Gastroesophageal sphincter (tissue), 4 donors: ENCODE data around the gene KDSR. TPM values are rescaled to one million over a fixed set of nuclear protein-coding genes. Genes with fewer than 3 reads are reported as not detected.
A peak's percentile ranks its signal among the peaks of the same experiment; 100 is the strongest.

Experiments
- ATAC-seq: fragments of 150-250 bp; one replicate; pipeline ENCODE4 v1.9.1; 2016; ENCODE audit warnings: mild to moderate bottlenecking, moderate library complexity
- H3K27ac ChIP-seq, 4 donors: fragments of 200-600 bp; sonication (generic) in 3 of 4; 1 replicate in 3 of 4; 2 replicates in 1 of 4; pipeline ENCODE4 v1.5.1; 2016 to 2019
- H3K27me3 ChIP-seq: fragments of 200-600 bp; sonication (generic); one replicate; pipeline ENCODE4 v1.5.1; 2019
- H3K36me3 ChIP-seq, 2 donors: fragments of 200-600 bp; sonication (generic); one replicate each; pipeline ENCODE4 v1.5.1; 2019; ENCODE audit warnings: control low read depth in 1 of 2
- H3K4me1 ChIP-seq, 3 donors: fragments of 200-600 bp; sonication (generic); 1 replicate in 2 of 3; 2 replicates in 1 of 3; pipeline ENCODE4 v1.5.1; 2016 to 2019; ENCODE audit warnings: control low read depth in 2 of 3
- H3K4me3 ChIP-seq, 2 donors: fragments of 200-600 bp; sonication (generic); one replicate each; pipeline ENCODE4 v1.5.1; 2019; ENCODE audit warnings: mild to moderate bottlenecking in 1 of 2, moderate library complexity in 1 of 2
- H3K9me3 ChIP-seq, 3 donors: fragments of 200-600 bp; sonication (generic); one replicate each; pipeline ENCODE4 v1.5.1; 2017 to 2019; ENCODE audit warnings: control low read depth in 2 of 3
- CTCF ChIP-seq, 4 experiments: fragments of 200-600 bp in 2 of 4; fragments of 450-650 bp in 2 of 4; sonication (generic) in 1 of 4; IDR thresholded peaks; one replicate each; pipeline ENCODE4 v1.5.1; 2017 to 2019; ENCODE audit warnings: antibody characterized with exemption in 4 of 4, mild to moderate bottlenecking in 2 of 4, moderate library complexity in 2 of 4
- EP300 ChIP-seq: sonication (generic); formaldehyde crosslinking; IDR thresholded peaks from one replicate; pipeline ENCODE4 v1.6.1; 2017; ENCODE audit warnings: antibody characterized with exemption, mild to moderate bottlenecking
- POLR2A ChIP-seq, 2 donors: fragments of 450-650 bp; IDR thresholded peaks; one replicate each; pipeline ENCODE4 v1.6.1; 2017; ENCODE audit warnings: antibody characterized with exemption in 2 of 2, mild to moderate bottlenecking in 2 of 2, moderate library complexity in 1 of 2
- POLR2AphosphoS5 ChIP-seq: sonication (generic); formaldehyde crosslinking; IDR thresholded peaks from one replicate; pipeline ENCODE4 v1.6.1; 2017; ENCODE audit warnings: antibody characterized with exemption
- WGBS, 2 donors: methylation state at CpG; one replicate each; pipeline ENCODE4 v1.1.5; 2018; ENCODE audit warnings: low coverage in 1 of 2; 5-methylcytosine and 5-hydroxymethylcytosine counted together
- total RNA-seq, 4 donors: library from RNA; depleted of rRNA; stranded (reverse); fragments of >200 nt; gene quantifications; one replicate each; pipeline ENCODE4 v1.1.0, GENCODE V29; 2016

The KDSR gene
- total RNA-seq, 4 donors from 2014 or later: 36.9 to 67.3 (median 51.2) TPM

DNA sequence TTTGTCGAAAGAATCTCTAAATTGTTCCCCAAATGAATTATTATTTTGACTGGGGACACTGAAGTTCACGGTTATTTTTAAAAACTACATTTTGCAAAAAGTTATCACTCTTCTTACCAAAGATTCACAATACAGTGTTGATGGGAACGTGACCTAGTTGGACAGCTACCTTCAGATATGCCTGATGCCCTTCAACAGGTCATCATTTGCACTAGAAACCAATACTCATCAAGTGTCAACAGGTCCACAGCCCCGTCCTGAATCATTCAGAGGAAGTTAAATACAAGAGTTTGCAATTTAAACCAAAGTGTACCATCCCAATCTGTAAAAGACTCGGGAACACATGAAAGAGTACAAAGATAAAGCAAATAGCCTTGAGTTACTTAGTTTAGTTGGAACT lies 75.7 kb downstream of the KDSR start:
- no peaks in the 10 kb centered on the region for H3K9me3 ChIP-seq
- H3K4me1 ChIP-seq: peaks cover 11 to 80% (median 19%) of the 10 kb centered on the region in 3 donors
- TF ChIP-seq POLR2AphosphoS5 (no peak), EP300 (no peak), POLR2A (IDR thresholded peaks at IDR 0.05) (no peak), CTCF (IDR thresholded peaks at IDR 0.05) (no peak)
- 82 to 86% methylated on average over 5 of the region's 5 CpGs for WGBS, 2 donors
- H3K4me3 ChIP-seq: no peak overlapping the region
- H3K27ac ChIP-seq: no peak overlapping the region
- no peak for ATAC-seq
- H3K27me3 ChIP-seq: no peaks in the 10 kb centered on the region
- H3K36me3 ChIP-seq: no peaks in the 10 kb centered on the region

GRCh38 chr18:63290821-63291200 lies 76.2 kb downstream of the KDSR start:
- no peaks in the 10 kb centered on the region for H3K27me3 ChIP-seq
- TF ChIP-seq CTCF (IDR thresholded peaks at IDR 0.05): no peak
- TF ChIP-seq POLR2A (IDR thresholded peaks at IDR 0.05): no peak
- TF ChIP-seq POLR2AphosphoS5: no peak
- no peak for TF ChIP-seq EP300
- ATAC-seq: no peak
- 73 to 76% methylated on average over 2 to 7 of the region's 7 CpGs for WGBS, 2 donors
- no peaks in the 10 kb centered on the region for H3K9me3 ChIP-seq
- H3K27ac ChIP-seq: no peak overlapping the region
- no peaks in the 10 kb centered on the region for H3K36me3 ChIP-seq
- H3K4me1 ChIP-seq: peaks cover 11 to 84% (median 19%) of the 10 kb centered on the region in 3 donors
- H3K4me3 ChIP-seq: no peak overlapping the region

- Histone ChIP-seq H3K27ac (peak overlapping the region in 2 of 4 donors; percentile 6 to 78), H3K9me3 (no peaks in the 10 kb centered on the region), H3K4me3 (no peak overlapping the region), H3K4me1 (peaks cover 11 to 89% (median 19%) of the 10 kb centered on the region in 3 donors), H3K27me3 (no peaks in the 10 kb centered on the region), H3K36me3 (no peaks in the 10 kb centered on the region)
- WGBS, 2 donors: 62 to 72% methylated on average over 6 of the region's 6 CpGs
- TF ChIP-seq POLR2AphosphoS5: no peak
- no peak for TF ChIP-seq POLR2A (IDR thresholded peaks at IDR 0.05)
- no peak for TF ChIP-seq CTCF (IDR thresholded peaks at IDR 0.05)
- TF ChIP-seq EP300: no peak
- no peak for ATAC-seq
These were observed 76.7 kb downstream of the KDSR start for GRCh38 chr18:63290166-63290820.

- Histone ChIP-seq H3K27me3 (no peaks in the 10 kb centered on the region), H3K4me1 (peaks cover 12 to 98% (median 27%) of the 10 kb centered on the region in 3 donors), H3K4me3 (no peak overlapping the region), H3K9me3 (no peaks in the 10 kb centered on the region), H3K27ac (peak overlapping the region in 3 of 4 donors; percentile 21 to 83 (median 78)), H3K36me3 (no peaks in the 10 kb centered on the region)
- TF ChIP-seq POLR2AphosphoS5: no peak
- no peak for ATAC-seq
- 18 to 28% methylated on average over 2 of the region's 2 CpGs for WGBS, 2 donors
These were observed 78.7 kb downstream of the KDSR start for GRCh38 chr18:63288311-63288710.

DNA sequence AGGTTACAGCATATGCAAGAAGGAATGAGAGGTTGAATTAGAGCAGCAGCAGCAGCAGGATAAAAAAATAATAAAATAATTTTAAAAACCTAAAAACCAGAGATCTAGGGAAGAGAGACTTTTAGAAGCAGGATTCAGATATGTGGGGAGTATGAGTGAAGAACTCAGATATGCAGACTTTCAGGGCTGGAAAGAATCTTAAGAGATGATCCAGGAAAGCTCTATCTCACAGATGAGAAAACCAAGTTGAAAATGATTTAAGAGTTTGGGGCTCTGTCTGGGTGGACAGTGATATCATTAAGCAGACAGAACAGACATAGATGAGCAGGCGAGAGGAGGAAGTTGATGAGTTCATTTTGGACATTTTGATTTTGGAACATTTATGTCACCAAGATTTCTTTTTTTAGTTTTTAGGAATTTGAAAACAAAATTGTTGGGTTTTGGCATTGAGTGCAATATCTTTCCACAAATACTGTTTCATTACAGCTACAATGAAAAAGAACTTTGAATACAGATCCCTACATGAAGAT lies 79.2 kb downstream of the KDSR start:
- no peaks in the 10 kb centered on the region for H3K27me3 ChIP-seq
- ATAC-seq: no peak
- H3K4me3 ChIP-seq: no peak overlapping the region
- H3K27ac ChIP-seq: peak overlapping the region; percentile 43 to 83 (median 72)
- 33 to 56% methylated on average over 1 of the region's 1 CpG for WGBS, 2 donors
- H3K4me1 ChIP-seq: peaks cover 7 to 98% (median 28%) of the 10 kb centered on the region in 3 donors
- TF ChIP-seq POLR2A (IDR thresholded peaks at IDR 0.05) (no peak), POLR2AphosphoS5 (no peak), EP300 (no peak), CTCF (IDR thresholded peaks at IDR 0.05) (no peak)
- H3K36me3 ChIP-seq: no peaks in the 10 kb centered on the region
- H3K9me3 ChIP-seq: no peaks in the 10 kb centered on the region
